ENCODE measurements around the gene FAM124A. TPM values are rescaled to one million over a fixed set of nuclear protein-coding genes. Genes with fewer than 3 reads are reported as not detected.

Gene FAM124A
- polyA plus RNA-seq, 3 donors, result 0.03 to 0.20 (median 0.13) TPM

DNA sequence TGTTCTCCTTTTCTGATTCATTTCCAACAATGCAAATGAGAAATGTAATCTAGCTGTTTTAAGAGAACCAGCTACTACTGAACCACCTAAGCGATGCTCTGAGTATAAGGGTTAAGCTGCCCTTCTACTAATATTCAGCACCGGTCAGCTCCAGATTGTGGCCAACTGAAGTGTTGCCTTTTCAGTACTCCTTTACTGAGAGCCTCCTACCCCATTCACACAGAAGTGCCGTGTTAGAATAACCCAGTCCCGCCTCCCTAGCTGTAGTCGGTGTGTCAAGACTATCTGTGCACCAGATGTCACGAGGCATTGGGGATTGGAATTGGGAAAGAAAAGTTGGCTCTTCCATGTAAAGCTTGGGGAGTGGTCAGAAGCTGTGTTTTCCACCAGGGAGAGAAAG lies 45.4 kb downstream of the FAM124A start:
- Histone ChIP-seq H3K9ac (ENCODE audit: insufficient read depth, low read length, poor library complexity, severe bottlenecking) (no peak overlapping the region), H4K20me1 (ENCODE audit: insufficient read depth, low read length) (no peaks in the 10 kb centered on the region), H3K79me2 (ENCODE audit: insufficient read depth, low read length) (no peaks in the 10 kb centered on the region), H3K36me3 (replicated peaks in 1 of 2; ENCODE audit: control insufficient read depth in 1 of 2, insufficient read depth in 2 of 2, low read length in 2 of 2) (no peaks in the 10 kb centered on the region), H3K4me2 (replicated peaks; ENCODE audit: extremely low read depth, low read length, poor library complexity, severe bottlenecking) (no peak overlapping the region), H3K27me3 (ENCODE audit: control insufficient read depth in 2 of 2, insufficient read depth in 2 of 2, low read length in 2 of 2) (no peaks in the 10 kb centered on the region), H3K27ac (ENCODE audit: low read depth in 1 of 2, low read length in 2 of 2) (no peak overlapping the region), H3K9me3 (replicated peaks in 1 of 2; ENCODE audit: control insufficient read depth in 1 of 2, insufficient read depth in 1 of 2, low read length in 2 of 2) (no peaks in the 10 kb centered on the region), H2AFZ (ENCODE audit: insufficient read depth, low read depth, low read length, poor library complexity, severe bottlenecking) (no peak overlapping the region), H3K4me1 (ENCODE audit: control insufficient read depth in 1 of 2, insufficient read depth in 2 of 2, low read length in 2 of 2) (no peaks in the 10 kb centered on the region), H3K4me3 (replicated peaks in 1 of 3; ENCODE audit: low read depth in 2 of 3, low read length in 3 of 3) (no peak overlapping the region)
- H3K4me3 Mint-ChIP-seq, result no peak overlapping the region
- no peaks in the 10 kb centered on the region for H3K27me3 Mint-ChIP-seq (ENCODE audit: low read depth in 3 of 3)
- TF ChIP-seq, protein P1, sequence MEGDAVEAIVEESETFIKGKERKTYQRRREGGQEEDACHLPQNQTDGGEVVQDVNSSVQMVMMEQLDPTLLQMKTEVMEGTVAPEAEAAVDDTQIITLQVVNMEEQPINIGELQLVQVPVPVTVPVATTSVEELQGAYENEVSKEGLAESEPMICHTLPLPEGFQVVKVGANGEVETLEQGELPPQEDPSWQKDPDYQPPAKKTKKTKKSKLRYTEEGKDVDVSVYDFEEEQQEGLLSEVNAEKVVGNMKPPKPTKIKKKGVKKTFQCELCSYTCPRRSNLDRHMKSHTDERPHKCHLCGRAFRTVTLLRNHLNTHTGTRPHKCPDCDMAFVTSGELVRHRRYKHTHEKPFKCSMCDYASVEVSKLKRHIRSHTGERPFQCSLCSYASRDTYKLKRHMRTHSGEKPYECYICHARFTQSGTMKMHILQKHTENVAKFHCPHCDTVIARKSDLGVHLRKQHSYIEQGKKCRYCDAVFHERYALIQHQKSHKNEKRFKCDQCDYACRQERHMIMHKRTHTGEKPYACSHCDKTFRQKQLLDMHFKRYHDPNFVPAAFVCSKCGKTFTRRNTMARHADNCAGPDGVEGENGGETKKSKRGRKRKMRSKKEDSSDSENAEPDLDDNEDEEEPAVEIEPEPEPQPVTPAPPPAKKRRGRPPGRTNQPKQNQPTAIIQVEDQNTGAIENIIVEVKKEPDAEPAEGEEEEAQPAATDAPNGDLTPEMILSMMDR (IDR thresholded peaks at IDR 0.05), result no peak
- H3K4me1 Mint-ChIP-seq, result peaks cover 2% of the 10 kb centered on the region
- no peaks in the 10 kb centered on the region for H3K9me3 Mint-ChIP-seq
- WGBS (ENCODE audit: insufficient coverage), result 100% methylated on average over 2 of the region's 6 CpGs
- intact Hi-C loops (cut with micrococcal nuclease), result no loop called here
- H3K27ac Mint-ChIP-seq, result no peak overlapping the region
- no peak for DNase-seq
- no peaks in the 10 kb centered on the region for H3K36me3 Mint-ChIP-seq

DNA sequence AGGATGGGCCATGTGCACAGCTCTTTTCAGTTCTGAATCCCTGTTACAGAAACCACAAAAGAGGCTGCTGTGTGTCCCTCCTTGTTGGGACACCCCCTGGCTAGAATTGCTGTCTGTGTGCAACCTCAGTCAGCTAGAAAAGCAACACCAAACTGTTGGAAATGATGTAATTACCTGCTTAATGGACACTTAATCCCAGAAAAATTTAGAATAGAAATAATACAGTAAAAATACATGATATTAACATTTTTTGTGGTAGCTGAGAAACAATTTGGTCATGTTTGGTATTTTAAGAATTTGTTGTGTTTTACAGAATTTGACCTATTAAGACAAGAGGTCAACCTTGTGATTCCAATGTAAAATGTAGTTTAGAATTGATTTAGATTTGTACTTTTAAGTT lies 46.8 kb downstream of the FAM124A start:
- no peak overlapping the region for H3K27ac ChIP-seq (ENCODE audit: low read depth in 1 of 2, low read length in 2 of 2)
- H3K4me2 ChIP-seq (replicated peaks; ENCODE audit: extremely low read depth, low read length, poor library complexity, severe bottlenecking), result no peak overlapping the region
- no peaks in the 10 kb centered on the region for H3K9me3 ChIP-seq (replicated peaks in 1 of 2; ENCODE audit: control insufficient read depth in 1 of 2, insufficient read depth in 1 of 2, low read length in 2 of 2)
- no peak overlapping the region for H2AFZ ChIP-seq (ENCODE audit: insufficient read depth, low read depth, low read length, poor library complexity, severe bottlenecking)
- H3K36me3 Mint-ChIP-seq, result no peaks in the 10 kb centered on the region
- no peak overlapping the region for H3K9ac ChIP-seq (ENCODE audit: insufficient read depth, low read length, poor library complexity, severe bottlenecking)
- DNase-seq, result no peak
- H3K27ac Mint-ChIP-seq, result no peak overlapping the region
- no peaks in the 10 kb centered on the region for H3K27me3 Mint-ChIP-seq (ENCODE audit: low read depth in 3 of 3)
- peaks cover 2% of the 10 kb centered on the region for H3K4me1 Mint-ChIP-seq
- H3K27me3 ChIP-seq (ENCODE audit: control insufficient read depth in 2 of 2, insufficient read depth in 2 of 2, low read length in 2 of 2), result no peaks in the 10 kb centered on the region
- no peak overlapping the region for H3K4me3 ChIP-seq (replicated peaks in 1 of 3; ENCODE audit: low read depth in 2 of 3, low read length in 3 of 3)
- no peaks in the 10 kb centered on the region for H4K20me1 ChIP-seq (ENCODE audit: insufficient read depth, low read length)
- no peaks in the 10 kb centered on the region for H3K4me1 ChIP-seq (ENCODE audit: control insufficient read depth in 1 of 2, insufficient read depth in 2 of 2, low read length in 2 of 2)
- no peak overlapping the region for H3K4me3 Mint-ChIP-seq
- no peaks in the 10 kb centered on the region for H3K9me3 Mint-ChIP-seq
- TF ChIP-seq, protein P1 (IDR thresholded peaks at IDR 0.05), result no peak
- H3K79me2 ChIP-seq (ENCODE audit: insufficient read depth, low read length), result no peaks in the 10 kb centered on the region
- H3K36me3 ChIP-seq (replicated peaks in 1 of 2; ENCODE audit: control insufficient read depth in 1 of 2, insufficient read depth in 2 of 2, low read length in 2 of 2), result no peaks in the 10 kb centered on the region
- intact Hi-C loops (cut with micrococcal nuclease), result no loop called here

Measured in CD14-positive monocyte (primary cell).